Activated naive CD4-positive, alpha-beta T cell treated with anti-CD3 and anti-CD28 coated beads, Interleukin-2, amount 50 U/mL, for 72 hours (primary cell): ENCODE measurements around the gene KLHL13. TPM values are rescaled to one million over a fixed set of nuclear protein-coding genes. Genes with fewer than 3 reads are reported as not detected.
"Not testable (repeated sequence)": the region's sequence is repeated elsewhere in the genome, so short reads cannot be mapped to it uniquely, and the experiment has no call there.

Source experiments
- ATAC-seq, 2 donors: fragments of 150-1000 bp; cut with Tn5 transposase; 2 replicates each; pipeline ENCODE4 v1.10.0; 2021; ENCODE audit warnings: mild to moderate bottlenecking in 2 of 2, moderate library complexity in 2 of 2
- DNase-seq, 2 donors: peaks; one replicate each; pipeline ENCODE4 v3.0.0; 2021 to 2022; ENCODE audit warnings: low spot score in 2 of 2
- H3K27ac Mint-ChIP-seq, 2 donors: one replicate each; pipeline ENCODE4 v1.8.0; 2022; ENCODE audit warnings: mild to moderate bottlenecking in 2 of 2, mixed read lengths in 2 of 2
- H3K36me3 Mint-ChIP-seq, 2 donors: one replicate each; pipeline ENCODE4 v1.8.0; 2022; ENCODE audit warnings: mixed read lengths in 2 of 2
- H3K9me3 Mint-ChIP-seq, 2 donors: one replicate each; pipeline ENCODE4 v1.8.0; 2022; ENCODE audit warnings: mixed read lengths in 2 of 2
- total RNA-seq, 2 donors: library from RNA; stranded (reverse); gene quantifications; one replicate each; pipeline ENCODE4 v1.2.3, GENCODE V29; 2022

KLHL13 gene
- total RNA-seq, 2 donors from 2014 or later: 0.48 to 1.4 TPM

- Mint-ChIP-seq H3K36me3 (no peaks in the 10 kb centered on the region), H3K9me3 (no peaks in the 10 kb centered on the region), H3K27ac (no peak overlapping the region)
- DNase-seq (no peak), ATAC-seq (no peak)
Measured at GRCh38 chrX:118025226-118025625, 91.4 kb downstream of the KLHL13 start.

- Mint-ChIP-seq H3K27ac (no peak overlapping the region), H3K9me3 (no peaks in the 10 kb centered on the region), H3K36me3 (no peaks in the 10 kb centered on the region)
- ATAC-seq (no peak), DNase-seq (no peak)
Measured at GRCh38 chrX:118024482-118024881, 92.1 kb downstream of the KLHL13 start.

DNA sequence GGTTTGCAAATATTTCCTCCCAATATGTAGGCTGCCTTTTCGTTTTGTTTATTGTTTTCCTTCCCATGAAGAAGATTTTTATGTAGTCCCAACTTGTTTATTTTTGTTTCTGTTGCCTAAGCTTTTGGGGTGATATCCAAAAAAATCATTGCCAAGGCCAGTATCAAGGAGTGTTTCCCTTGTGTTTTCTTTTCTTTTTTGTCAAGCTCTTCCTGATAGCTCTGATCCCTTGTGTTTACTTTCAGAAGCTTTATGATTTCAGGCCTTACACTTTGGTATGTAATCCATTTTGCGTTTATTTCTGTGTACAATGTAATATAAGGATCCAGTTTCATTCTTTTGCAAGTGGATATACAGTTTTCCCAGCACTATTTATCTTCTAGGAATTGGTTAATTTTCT is 93.9 kb downstream of the KLHL13 start:
- DNase-seq: no peak
- H3K9me3 Mint-ChIP-seq: no peaks in the 10 kb centered on the region
- no peak for ATAC-seq
- no peak overlapping the region for H3K27ac Mint-ChIP-seq
- no peaks in the 10 kb centered on the region for H3K36me3 Mint-ChIP-seq

DNA sequence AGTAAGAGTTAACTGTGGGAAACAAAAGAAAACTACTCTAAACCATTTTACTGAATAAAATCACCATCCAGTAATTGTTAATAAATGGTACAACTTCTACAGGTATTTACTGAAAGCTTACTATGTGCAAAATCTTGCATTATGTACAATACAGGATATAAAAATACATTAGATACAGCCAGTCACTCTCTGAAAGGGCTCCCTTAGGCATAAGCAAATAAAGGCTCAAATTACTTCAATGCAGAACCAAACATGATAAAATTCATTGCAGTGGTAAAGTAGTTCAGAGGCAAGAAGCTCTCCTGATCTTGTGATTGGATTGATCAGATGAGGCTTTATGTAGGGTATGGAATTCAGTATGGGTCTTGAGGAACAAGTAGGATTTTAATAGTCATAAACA is 100.2 kb downstream of the KLHL13 start:
- H3K9me3 Mint-ChIP-seq: peaks cover 5 to 7% of the 10 kb centered on the region in 2 donors
- no peak for DNase-seq
- no peaks in the 10 kb centered on the region for H3K36me3 Mint-ChIP-seq

GRCh38 chrX:118002417-118002816 is 114.2 kb downstream of the KLHL13 start:
- H3K27ac Mint-ChIP-seq, DNase-seq, H3K9me3 Mint-ChIP-seq, H3K36me3 Mint-ChIP-seq, ATAC-seq: not testable (repeated sequence)

More for the DNA sequence above, 100.2 kb downstream of the KLHL13 start:
- H3K27ac Mint-ChIP-seq: no peak overlapping the region
- ATAC-seq: no peak

GRCh38 chrX:118000518-118000917 is 116.1 kb downstream of the KLHL13 start:
- ATAC-seq (no peak), DNase-seq (no peak)
- Mint-ChIP-seq H3K36me3 (no peaks in the 10 kb centered on the region), H3K9me3 (no peaks in the 10 kb centered on the region), H3K27ac (no peak overlapping the region)

GRCh38 chrX:117998171-117998570 is 118.4 kb downstream of the KLHL13 start:
- ATAC-seq (no peak), DNase-seq (no peak)
- no peak overlapping the region for H3K27ac Mint-ChIP-seq
- H3K36me3 Mint-ChIP-seq: no peaks in the 10 kb centered on the region
- no peaks in the 10 kb centered on the region for H3K9me3 Mint-ChIP-seq

DNA sequence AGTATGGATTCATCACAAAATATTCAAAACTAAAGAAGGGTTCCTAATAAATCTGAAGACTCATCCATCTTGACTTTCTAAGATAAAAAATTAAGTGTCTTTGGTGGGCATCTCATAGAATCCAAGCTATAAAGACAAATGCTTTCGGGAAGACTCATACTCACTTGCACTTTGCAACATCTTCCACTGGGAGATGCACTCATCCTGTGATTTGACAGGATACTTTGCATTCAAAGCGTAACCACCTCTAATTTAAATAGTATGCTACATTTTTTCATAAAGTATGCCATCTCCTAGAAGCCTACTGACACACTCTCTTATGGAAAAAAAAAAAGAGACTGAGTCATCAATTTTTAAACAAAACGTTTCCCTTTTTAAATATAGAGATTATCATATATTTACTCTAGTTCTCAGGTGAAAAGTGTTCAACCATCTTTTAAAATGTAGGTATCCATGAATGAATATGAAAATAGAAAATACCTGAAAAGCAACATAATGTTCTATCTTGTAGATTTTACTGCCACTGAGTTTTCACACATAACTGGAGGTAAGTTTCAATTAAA is 119.6 kb downstream of the KLHL13 start:
- no peaks in the 10 kb centered on the region for H3K9me3 Mint-ChIP-seq
- no peak overlapping the region for H3K27ac Mint-ChIP-seq
- no peak for ATAC-seq
- DNase-seq: no peak
- H3K36me3 Mint-ChIP-seq: no peaks in the 10 kb centered on the region

GRCh38 chrX:117996408-117996807 is 120.2 kb downstream of the KLHL13 start:
- H3K36me3 Mint-ChIP-seq: no peaks in the 10 kb centered on the region
- no peaks in the 10 kb centered on the region for H3K9me3 Mint-ChIP-seq
- ATAC-seq (no peak), DNase-seq (no peak)
- H3K27ac Mint-ChIP-seq: no peak overlapping the region

- no peaks in the 10 kb centered on the region for H3K36me3 Mint-ChIP-seq
- H3K27ac Mint-ChIP-seq: no peak overlapping the region
- no peaks in the 10 kb centered on the region for H3K9me3 Mint-ChIP-seq
- ATAC-seq (no peak), DNase-seq (no peak)
Measured at GRCh38 chrX:117995378-117995777, 121.2 kb downstream of the KLHL13 start.

GRCh38 chrX:117992192-117992723 is 124.4 kb downstream of the KLHL13 start:
- Mint-ChIP-seq H3K27ac (no peak overlapping the region), H3K36me3 (no peaks in the 10 kb centered on the region), H3K9me3 (no peaks in the 10 kb centered on the region)
- no peak for DNase-seq
- ATAC-seq: no peak

GRCh38 chrX:117990438-117990837 is 126.2 kb downstream of the KLHL13 start:
- no peak for DNase-seq
- H3K9me3 Mint-ChIP-seq: no peaks in the 10 kb centered on the region
- H3K27ac Mint-ChIP-seq: no peak overlapping the region
- no peak for ATAC-seq
- no peaks in the 10 kb centered on the region for H3K36me3 Mint-ChIP-seq

GRCh38 chrX:117989512-117989911 is 127.1 kb downstream of the KLHL13 start:
- Mint-ChIP-seq H3K9me3 (no peaks in the 10 kb centered on the region), H3K27ac (no peak overlapping the region), H3K36me3 (no peaks in the 10 kb centered on the region)
- DNase-seq: no peak
- ATAC-seq: no peak

DNA sequence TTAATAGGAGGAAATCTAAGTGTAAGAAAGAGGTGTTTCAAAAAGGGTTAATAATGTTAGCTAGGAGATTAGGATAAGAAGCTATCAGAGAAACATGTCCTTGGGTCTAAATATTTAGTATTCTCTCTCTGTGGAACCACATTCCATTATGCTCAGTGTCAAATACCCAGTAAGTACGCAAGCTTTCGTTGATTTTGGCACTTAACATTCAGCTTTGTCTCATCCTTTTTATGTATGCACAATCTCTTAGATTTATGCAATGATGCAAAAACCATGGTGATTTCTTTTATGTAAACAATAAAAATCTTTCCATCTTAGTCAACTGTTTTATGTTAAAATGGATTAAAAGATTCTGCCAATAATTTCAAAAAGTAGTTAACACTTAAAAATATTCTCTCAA is 129.2 kb downstream of the KLHL13 start:
- Mint-ChIP-seq H3K9me3 (no peaks in the 10 kb centered on the region), H3K27ac (no peak overlapping the region), H3K36me3 (no peaks in the 10 kb centered on the region)
- ATAC-seq (no peak), DNase-seq (no peak)

DNA sequence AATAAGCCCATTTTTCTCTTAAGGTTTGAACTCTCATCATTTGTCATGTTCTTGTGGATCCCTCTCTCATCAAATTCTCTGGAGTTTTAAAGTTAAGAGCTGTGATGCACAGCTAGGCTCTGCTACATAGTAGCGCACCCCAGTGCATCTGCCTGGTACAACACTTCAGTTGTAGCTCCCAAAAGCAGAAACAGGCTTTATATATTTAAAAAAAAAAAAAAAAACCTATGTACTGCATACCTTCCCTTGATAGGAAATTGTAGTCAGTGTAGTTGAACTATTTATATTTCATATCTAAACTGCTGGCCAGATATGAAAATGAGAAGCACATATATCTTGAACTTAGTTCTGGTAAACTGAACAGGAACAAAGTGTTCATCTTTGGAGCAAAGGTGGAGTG is 131.4 kb downstream of the KLHL13 start:
- ATAC-seq (no peak), DNase-seq (no peak)

DNA sequence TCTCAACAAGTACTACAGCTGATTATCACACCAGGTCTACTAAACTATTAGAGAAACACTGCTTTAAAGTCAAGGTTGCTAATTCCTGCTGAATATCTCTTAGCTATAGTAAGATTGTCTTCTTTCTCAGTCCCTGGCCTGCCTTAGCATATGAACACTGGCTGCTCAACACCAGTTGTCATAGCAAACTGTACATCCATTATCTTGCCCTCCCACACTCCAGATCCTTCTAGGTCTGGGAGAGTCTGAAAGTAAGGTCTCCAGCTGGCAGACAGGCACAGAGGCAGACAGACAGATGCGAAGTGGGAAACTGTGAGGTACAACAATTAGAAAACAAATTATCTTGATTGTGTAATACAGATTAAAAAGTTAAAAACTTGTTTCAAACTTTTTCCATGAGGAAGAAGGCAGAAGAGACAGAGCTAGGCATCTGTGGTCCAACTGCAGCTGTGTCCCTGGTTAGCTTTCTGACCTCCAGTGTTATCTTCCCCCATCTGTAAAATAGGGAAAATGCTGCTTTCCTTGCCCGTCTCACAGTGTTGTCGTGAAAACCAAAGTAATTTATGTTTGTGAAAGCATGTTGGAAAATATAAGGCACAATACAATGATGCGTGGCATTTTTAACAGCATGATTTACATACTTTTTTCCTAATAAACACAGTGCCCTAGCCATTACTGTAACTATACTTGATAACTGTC is 133.8 kb downstream of the KLHL13 start:
- DNase-seq: no peak
- Mint-ChIP-seq H3K36me3 (no peaks in the 10 kb centered on the region), H3K9me3 (no peaks in the 10 kb centered on the region), H3K27ac (no peak overlapping the region)
- ATAC-seq: no peak

More for the DNA sequence above, 131.4 kb downstream of the KLHL13 start:
- Mint-ChIP-seq H3K27ac (no peak overlapping the region), H3K9me3 (no peaks in the 10 kb centered on the region), H3K36me3 (no peaks in the 10 kb centered on the region)

GRCh38 chrX:117978402-117978801 is 138.2 kb downstream of the KLHL13 start:
- peak overlapping the region in 1 of 2 donors; percentile 52 for H3K27ac Mint-ChIP-seq
- no peak for DNase-seq
- H3K9me3 Mint-ChIP-seq: no peaks in the 10 kb centered on the region
- no peaks in the 10 kb centered on the region for H3K36me3 Mint-ChIP-seq
- ATAC-seq: no peak

DNA sequence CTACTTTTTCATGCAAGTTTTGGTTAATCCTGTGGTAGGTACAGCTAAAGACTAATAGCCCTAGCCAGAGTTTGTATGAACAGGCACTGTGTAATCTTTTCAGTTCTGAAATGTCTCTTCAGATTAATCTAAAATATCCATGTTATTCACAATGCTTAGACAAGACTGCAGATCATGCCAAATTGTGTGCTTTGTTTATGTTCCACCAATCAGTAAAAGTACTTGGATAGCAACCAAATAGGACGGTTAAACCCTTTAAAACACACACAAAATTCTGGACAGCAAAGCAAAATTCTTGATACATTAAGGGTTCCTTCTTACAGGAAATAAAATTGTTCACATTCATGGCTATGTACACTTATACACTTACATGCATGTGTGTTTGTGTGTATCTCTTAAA is 139.1 kb downstream of the KLHL13 start:
- Mint-ChIP-seq H3K27ac (no peak overlapping the region), H3K9me3 (no peaks in the 10 kb centered on the region), H3K36me3 (no peaks in the 10 kb centered on the region)
- no peak for ATAC-seq
- DNase-seq: no peak
